ENCODE data around the gene HCRT. TPM values are rescaled to one million over a fixed set of nuclear protein-coding genes. Genes with fewer than 3 reads are reported as not detected.

The HCRT gene
- total RNA-seq, 1 donor from 2014 or later: not detected

DNA sequence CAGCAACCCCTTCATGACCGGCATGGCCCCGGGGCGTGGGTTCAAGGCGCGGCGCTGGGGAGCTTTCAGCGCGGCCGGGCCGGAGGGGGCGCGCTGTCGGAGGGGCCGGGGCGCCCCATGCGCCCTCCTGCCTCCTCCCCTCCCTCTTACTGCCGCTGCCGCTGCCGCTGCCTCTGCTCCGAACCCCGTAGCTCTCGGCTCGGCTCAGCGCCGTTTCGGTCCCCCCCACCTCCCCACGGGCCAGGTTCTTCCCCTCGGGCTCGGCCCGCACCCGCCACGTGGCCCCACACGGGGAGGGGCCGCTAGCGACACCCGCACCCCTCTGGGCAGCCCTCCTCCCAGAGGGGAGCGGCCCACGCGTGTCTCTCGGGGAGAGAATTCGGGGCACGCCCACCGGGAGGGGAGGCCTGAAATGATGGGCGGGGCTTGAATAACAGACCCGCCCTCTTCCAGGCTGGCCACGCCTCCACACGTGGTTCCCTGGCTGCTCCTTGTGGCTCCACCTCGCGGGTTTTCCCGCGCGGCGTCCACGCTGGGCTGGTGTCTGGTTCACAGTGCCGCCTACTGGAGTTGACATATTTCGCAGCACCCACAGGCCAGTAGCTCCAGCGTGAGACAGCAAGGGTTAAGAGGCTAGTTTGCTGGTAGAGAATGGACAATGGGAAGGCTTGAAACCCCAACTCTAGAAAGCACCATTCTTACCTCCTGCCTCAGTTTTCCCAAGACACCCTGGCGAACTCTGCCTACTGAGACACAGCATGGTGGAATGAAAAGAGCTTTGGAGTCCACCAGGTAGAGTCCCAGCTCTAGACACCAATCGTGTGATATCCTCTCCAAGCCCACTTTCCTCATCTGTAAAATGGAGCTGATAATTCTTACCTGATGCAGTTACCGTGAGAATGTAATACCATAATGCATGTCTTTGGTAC lies 4.1 kb downstream of the HCRT start, which contains the start of gene KCNH4:
Gene KCNH4 (minus strand): TSS at position 221 of the 929 bp plus-strand sequence. CDS start 197 bp downstream, at position 24.
- no peak within 1 kb of the TSS for H3K27ac ChIP-seq (ENCODE audit: low read depth, low read length)
- H3K9me3 ChIP-seq (ENCODE audit: control insufficient read depth in 3 of 3, low read length in 3 of 3): no peaks in the 10 kb centered on the region
- peak within 1 kb of the TSS in 2 of 3 donors; percentile 27 to 29 for H3K4me3 ChIP-seq (ENCODE audit: low read length in 3 of 3)
- peaks cover 21 to 44% (median 26%) of the 10 kb centered on the region in 3 donors for H3K27me3 ChIP-seq (ENCODE audit: control insufficient read depth in 3 of 3, insufficient read depth in 3 of 3, low read length in 3 of 3)
- no peak within 1 kb of the TSS for H3K9ac ChIP-seq (ENCODE audit: low read depth in 1 of 3, low read length in 3 of 3)
- no peaks in the 10 kb centered on the region for H3K36me3 ChIP-seq (ENCODE audit: control insufficient read depth in 3 of 3, insufficient read depth in 3 of 3, low read length in 3 of 3)
- H3K4me1 ChIP-seq (ENCODE audit: control insufficient read depth in 3 of 3, insufficient read depth in 3 of 3, low read length in 3 of 3): peaks cover 9 to 30% (median 18%) of the 10 kb centered on the region in 3 donors

GRCh38 chr17:42180411-42180921 lies 4.8 kb downstream of the HCRT start:
- H3K4me1 ChIP-seq (ENCODE audit: control insufficient read depth in 3 of 3, insufficient read depth in 3 of 3, low read length in 3 of 3): peaks cover 9 to 30% (median 18%) of the 10 kb centered on the region in 3 donors
- H3K27ac ChIP-seq (ENCODE audit: low read depth, low read length): no peak overlapping the region
- H3K4me3 ChIP-seq (ENCODE audit: low read length in 3 of 3): no peak overlapping the region
- peaks cover 21 to 46% (median 26%) of the 10 kb centered on the region in 3 donors for H3K27me3 ChIP-seq (ENCODE audit: control insufficient read depth in 3 of 3, insufficient read depth in 3 of 3, low read length in 3 of 3)
- H3K36me3 ChIP-seq (ENCODE audit: control insufficient read depth in 3 of 3, insufficient read depth in 3 of 3, low read length in 3 of 3): no peaks in the 10 kb centered on the region
- H3K9ac ChIP-seq (ENCODE audit: low read depth in 1 of 3, low read length in 3 of 3): no peak overlapping the region
- H3K9me3 ChIP-seq (ENCODE audit: control insufficient read depth in 3 of 3, low read length in 3 of 3): no peaks in the 10 kb centered on the region

- Histone ChIP-seq H3K9me3 (ENCODE audit: control insufficient read depth in 3 of 3, low read length in 3 of 3) (no peaks in the 10 kb centered on the region), H3K9ac (ENCODE audit: low read depth in 1 of 3, low read length in 3 of 3) (no peak overlapping the region), H3K4me3 (ENCODE audit: low read length in 3 of 3) (no peak overlapping the region), H3K4me1 (ENCODE audit: control insufficient read depth in 3 of 3, insufficient read depth in 3 of 3, low read length in 3 of 3) (peaks cover 8 to 27% (median 14%) of the 10 kb centered on the region in 3 donors), H3K27me3 (ENCODE audit: control insufficient read depth in 3 of 3, insufficient read depth in 3 of 3, low read length in 3 of 3) (peaks cover 21 to 46% (median 26%) of the 10 kb centered on the region in 3 donors), H3K36me3 (ENCODE audit: control insufficient read depth in 3 of 3, insufficient read depth in 3 of 3, low read length in 3 of 3) (no peaks in the 10 kb centered on the region), H3K27ac (ENCODE audit: low read depth, low read length) (no peak overlapping the region)
Measured at GRCh38 chr17:42179911-42180410, 5.3 kb downstream of the HCRT start.

GRCh38 chr17:42179335-42179734 lies 5.9 kb downstream of the HCRT start:
- no peak overlapping the region for H3K9ac ChIP-seq (ENCODE audit: low read depth in 1 of 3, low read length in 3 of 3)
- H3K9me3 ChIP-seq (ENCODE audit: control insufficient read depth in 3 of 3, low read length in 3 of 3): no peaks in the 10 kb centered on the region
- H3K36me3 ChIP-seq (ENCODE audit: control insufficient read depth in 3 of 3, insufficient read depth in 3 of 3, low read length in 3 of 3): no peaks in the 10 kb centered on the region
- no peak overlapping the region for H3K27ac ChIP-seq (ENCODE audit: low read depth, low read length)
- H3K27me3 ChIP-seq (ENCODE audit: control insufficient read depth in 3 of 3, insufficient read depth in 3 of 3, low read length in 3 of 3): peaks cover 21 to 46% (median 26%) of the 10 kb centered on the region in 3 donors
- peaks cover 7 to 21% (median 10%) of the 10 kb centered on the region in 3 donors for H3K4me1 ChIP-seq (ENCODE audit: control insufficient read depth in 3 of 3, insufficient read depth in 3 of 3, low read length in 3 of 3)
- H3K4me3 ChIP-seq (ENCODE audit: low read length in 3 of 3): no peak overlapping the region

GRCh38 chr17:42178817-42179216 lies 6.4 kb downstream of the HCRT start:
- H3K4me3 ChIP-seq (ENCODE audit: low read length in 3 of 3): no peak overlapping the region
- no peaks in the 10 kb centered on the region for H3K36me3 ChIP-seq (ENCODE audit: control insufficient read depth in 3 of 3, insufficient read depth in 3 of 3, low read length in 3 of 3)
- H3K4me1 ChIP-seq (ENCODE audit: control insufficient read depth in 3 of 3, insufficient read depth in 3 of 3, low read length in 3 of 3): peaks cover 4 to 19% (median 8%) of the 10 kb centered on the region in 3 donors

GRCh38 chr17:42177684-42178083 lies 7.6 kb downstream of the HCRT start:
- peaks cover 21 to 41% (median 25%) of the 10 kb centered on the region in 3 donors for H3K27me3 ChIP-seq (ENCODE audit: control insufficient read depth in 3 of 3, insufficient read depth in 3 of 3, low read length in 3 of 3)
- H3K36me3 ChIP-seq (ENCODE audit: control insufficient read depth in 3 of 3, insufficient read depth in 3 of 3, low read length in 3 of 3): no peaks in the 10 kb centered on the region
- no peak overlapping the region for H3K27ac ChIP-seq (ENCODE audit: low read depth, low read length)
- no peaks in the 10 kb centered on the region for H3K9me3 ChIP-seq (ENCODE audit: control insufficient read depth in 3 of 3, low read length in 3 of 3)
- no peak overlapping the region for H3K9ac ChIP-seq (ENCODE audit: low read depth in 1 of 3, low read length in 3 of 3)
- peaks cover 0 to 15% (median 0%) of the 10 kb centered on the region in 3 donors for H3K4me1 ChIP-seq (ENCODE audit: control insufficient read depth in 3 of 3, insufficient read depth in 3 of 3, low read length in 3 of 3)
- H3K4me3 ChIP-seq (ENCODE audit: low read length in 3 of 3): no peak overlapping the region

More at GRCh38 chr17:42178817-42179216, 6.4 kb downstream of the HCRT start:
- no peak overlapping the region for H3K9ac ChIP-seq (ENCODE audit: low read depth in 1 of 3, low read length in 3 of 3)
- H3K27ac ChIP-seq (ENCODE audit: low read depth, low read length): no peak overlapping the region
- H3K27me3 ChIP-seq (ENCODE audit: control insufficient read depth in 3 of 3, insufficient read depth in 3 of 3, low read length in 3 of 3): peaks cover 21 to 46% (median 26%) of the 10 kb centered on the region in 3 donors
- no peaks in the 10 kb centered on the region for H3K9me3 ChIP-seq (ENCODE audit: control insufficient read depth in 3 of 3, low read length in 3 of 3)

GRCh38 chr17:42174126-42174783 lies 11.0 kb downstream of the HCRT start:
- no peak overlapping the region for H3K9ac ChIP-seq (ENCODE audit: low read depth in 1 of 3, low read length in 3 of 3)
- H3K36me3 ChIP-seq (ENCODE audit: control insufficient read depth in 3 of 3, insufficient read depth in 3 of 3, low read length in 3 of 3): no peaks in the 10 kb centered on the region
- peaks cover 4 to 15% (median 5%) of the 10 kb centered on the region in 3 donors for H3K27me3 ChIP-seq (ENCODE audit: control insufficient read depth in 3 of 3, insufficient read depth in 3 of 3, low read length in 3 of 3)
- no peaks in the 10 kb centered on the region for H3K9me3 ChIP-seq (ENCODE audit: control insufficient read depth in 3 of 3, low read length in 3 of 3)
- no peak overlapping the region for H3K27ac ChIP-seq (ENCODE audit: low read depth, low read length)
- no peaks in the 10 kb centered on the region for H3K4me1 ChIP-seq (ENCODE audit: control insufficient read depth in 3 of 3, insufficient read depth in 3 of 3, low read length in 3 of 3)
- no peak overlapping the region for H3K4me3 ChIP-seq (ENCODE audit: low read length in 3 of 3)

DNA sequence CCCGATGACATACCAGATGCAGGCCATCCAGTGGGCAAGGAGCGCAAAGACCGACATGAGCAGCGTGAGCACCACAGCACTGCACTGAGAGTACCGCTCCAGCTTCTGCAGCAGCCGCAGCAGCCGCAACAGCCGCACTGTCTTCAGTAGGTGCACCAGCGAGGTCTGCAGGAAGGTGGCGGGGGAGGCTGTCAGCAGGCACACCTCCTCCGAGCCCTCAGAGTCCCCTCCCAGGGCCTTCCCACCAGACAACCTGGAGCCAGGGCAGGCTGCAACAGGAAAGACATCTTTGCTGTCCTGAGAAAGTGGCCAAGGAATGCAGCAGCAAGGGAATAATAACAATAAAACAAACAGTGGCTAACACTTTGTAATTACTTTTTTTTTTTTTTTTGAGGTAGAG lies 13.4 kb downstream of the HCRT start:
- peaks cover 0 to 3% (median 2%) of the 10 kb centered on the region in 3 donors for H3K27me3 ChIP-seq (ENCODE audit: control insufficient read depth in 3 of 3, insufficient read depth in 3 of 3, low read length in 3 of 3)
- H3K9me3 ChIP-seq (ENCODE audit: control insufficient read depth in 3 of 3, low read length in 3 of 3): no peaks in the 10 kb centered on the region
- H3K4me1 ChIP-seq (ENCODE audit: control insufficient read depth in 3 of 3, insufficient read depth in 3 of 3, low read length in 3 of 3): no peaks in the 10 kb centered on the region
- no peak overlapping the region for H3K4me3 ChIP-seq (ENCODE audit: low read length in 3 of 3)
- no peak overlapping the region for H3K9ac ChIP-seq (ENCODE audit: low read depth in 1 of 3, low read length in 3 of 3)
- no peak overlapping the region for H3K27ac ChIP-seq (ENCODE audit: low read depth, low read length)
- H3K36me3 ChIP-seq (ENCODE audit: control insufficient read depth in 3 of 3, insufficient read depth in 3 of 3, low read length in 3 of 3): no peaks in the 10 kb centered on the region

DNA sequence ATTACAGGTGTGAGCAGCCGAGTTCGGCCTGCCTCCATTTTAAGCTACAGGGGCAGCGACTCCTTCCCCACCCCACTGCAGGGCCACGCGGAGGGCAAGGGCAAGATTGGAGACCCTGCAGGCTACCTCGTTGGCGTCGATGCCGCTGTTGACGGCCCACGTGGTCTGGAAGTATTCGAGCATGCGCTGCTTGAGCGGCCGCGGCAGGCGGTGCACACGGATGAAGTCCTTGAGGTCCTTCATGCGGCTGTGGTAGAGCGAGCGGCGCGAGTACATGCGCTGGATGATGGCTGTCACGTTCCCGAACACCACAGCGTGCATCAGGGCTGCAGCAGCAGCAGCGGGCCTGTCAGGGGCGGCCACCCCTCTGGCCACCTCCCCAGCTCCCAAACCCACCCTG lies 15.9 kb downstream of the HCRT start:
- no peaks in the 10 kb centered on the region for H3K36me3 ChIP-seq (ENCODE audit: control insufficient read depth in 3 of 3, insufficient read depth in 3 of 3, low read length in 3 of 3)
- H3K27ac ChIP-seq (ENCODE audit: low read depth, low read length): no peak overlapping the region
- peaks cover 0 to 2% (median 0%) of the 10 kb centered on the region in 3 donors for H3K27me3 ChIP-seq (ENCODE audit: control insufficient read depth in 3 of 3, insufficient read depth in 3 of 3, low read length in 3 of 3)
- no peaks in the 10 kb centered on the region for H3K4me1 ChIP-seq (ENCODE audit: control insufficient read depth in 3 of 3, insufficient read depth in 3 of 3, low read length in 3 of 3)
- H3K9me3 ChIP-seq (ENCODE audit: control insufficient read depth in 3 of 3, low read length in 3 of 3): no peaks in the 10 kb centered on the region
- no peak overlapping the region for H3K9ac ChIP-seq (ENCODE audit: low read depth in 1 of 3, low read length in 3 of 3)
- no peak overlapping the region for H3K4me3 ChIP-seq (ENCODE audit: low read length in 3 of 3)
